ENCODE data around the gene ELOVL6.
"Not testable (repeated sequence)": the region's sequence is repeated elsewhere in the genome, so short reads cannot be mapped to it uniquely, and the experiment has no call there.

Gene ELOVL6

DNA sequence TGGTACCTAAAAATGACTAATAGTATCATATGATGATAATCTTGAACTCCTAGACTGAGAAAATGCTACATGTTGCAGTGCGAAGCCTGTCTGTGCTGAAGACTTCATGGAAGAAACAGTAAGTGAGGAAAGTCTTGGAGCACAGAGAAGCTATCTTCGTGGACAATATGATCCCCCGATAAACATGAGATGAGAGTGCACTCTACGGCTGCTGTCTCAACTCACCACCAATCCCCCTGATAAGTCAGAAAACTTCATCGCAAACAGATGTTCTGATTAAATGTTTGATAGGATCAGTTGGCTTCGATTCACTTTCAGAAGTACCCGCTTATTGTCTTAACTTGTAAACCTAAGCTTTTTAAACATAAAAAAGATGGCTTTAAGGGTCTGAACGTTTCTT is 130.2 kb downstream of the ELOVL6 start:
- DNase-seq: no peak

GRCh38 chr4:110064934-110065333 is 133.5 kb downstream of the ELOVL6 start:
- no peak for DNase-seq

DNA sequence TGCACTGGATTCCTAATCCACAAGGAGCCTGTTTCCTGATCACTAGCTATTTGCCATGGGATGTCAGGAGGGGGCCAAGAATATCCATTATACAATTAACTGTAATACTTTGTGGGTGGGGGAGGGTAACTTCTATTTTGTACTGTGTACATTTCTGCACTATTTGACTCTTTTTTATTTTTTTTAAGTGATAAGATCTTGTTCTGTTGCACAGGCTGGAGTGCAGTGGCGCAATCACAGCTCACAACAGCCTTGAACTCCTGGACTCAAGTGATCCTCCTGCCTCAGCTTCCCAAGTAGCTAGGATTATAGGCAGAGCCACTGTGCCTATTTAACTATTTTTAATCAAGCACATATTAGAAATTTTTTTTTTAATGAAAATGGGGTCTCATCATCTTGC is 134.1 kb downstream of the ELOVL6 start:
- DNase-seq: no peak

DNA sequence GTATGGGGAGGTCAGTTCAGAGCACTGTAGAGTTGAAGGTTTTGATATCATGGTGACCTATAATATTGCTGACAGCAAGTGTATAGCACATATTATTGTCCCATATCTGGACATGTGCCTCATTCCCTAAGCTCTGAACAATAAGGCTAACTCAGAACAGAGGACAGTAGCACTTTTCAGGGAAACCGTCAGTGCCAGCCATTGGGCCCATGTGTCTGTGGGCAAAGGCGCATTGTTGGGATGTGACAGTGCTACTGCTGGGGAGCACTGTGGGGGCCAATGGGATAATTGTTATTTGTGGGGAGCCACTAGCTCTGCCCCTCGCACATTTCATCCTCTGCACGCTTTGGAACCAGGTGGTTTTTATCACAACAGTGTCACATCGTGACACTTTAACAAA is 136.2 kb downstream of the ELOVL6 start:
- DNase-seq: no peak

DNA sequence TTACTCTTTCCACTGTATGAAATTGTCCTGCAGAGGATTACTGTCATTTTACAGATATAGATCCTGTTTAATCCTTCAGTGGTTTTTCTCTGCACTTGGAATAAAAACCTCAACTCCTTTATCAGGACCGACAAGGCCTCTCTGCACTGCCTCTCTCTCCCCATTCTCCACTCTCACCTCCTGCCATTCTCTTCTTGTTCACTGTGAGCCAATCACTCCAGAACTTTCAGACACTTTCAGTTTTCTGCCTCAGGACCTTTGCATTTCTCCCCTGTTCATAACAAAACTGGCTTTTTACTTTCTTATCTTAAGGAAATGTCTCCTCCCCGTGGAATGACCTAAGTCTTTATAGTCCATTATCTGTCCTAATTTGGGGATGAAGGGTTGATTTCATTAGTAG is 137.3 kb downstream of the ELOVL6 start:
- DNase-seq: no peak

DNA sequence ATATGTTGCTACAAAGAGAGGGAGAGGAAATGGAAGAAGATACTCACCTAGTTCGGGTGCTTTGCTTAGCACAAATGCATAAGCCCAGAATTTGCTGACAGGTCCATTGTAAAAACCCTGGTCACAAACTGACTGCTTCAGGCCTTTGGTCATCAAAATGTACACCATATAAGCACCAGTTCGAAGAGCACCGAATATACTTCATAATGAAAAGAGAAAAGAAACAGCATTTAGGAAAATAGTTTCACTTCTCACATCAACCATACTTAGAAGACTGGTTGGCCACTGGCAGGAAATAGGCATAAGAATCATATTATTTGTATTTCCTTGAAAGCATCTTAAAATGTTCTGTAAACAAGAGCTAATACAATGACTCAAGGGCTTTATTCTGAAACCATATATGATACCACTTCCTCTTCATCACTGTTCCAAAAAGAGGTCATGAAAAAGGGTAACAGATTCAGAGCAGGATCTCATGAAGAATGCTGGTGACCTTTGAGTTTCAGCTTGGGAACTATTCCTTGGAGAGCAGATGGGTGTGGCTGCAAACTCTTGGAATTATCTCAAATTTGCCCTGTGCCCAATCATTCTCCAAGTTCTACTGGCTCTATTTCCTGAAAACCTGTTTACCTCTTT is 138.7 kb downstream of the ELOVL6 start:
- DNase-seq: no peak

- no peak for DNase-seq
These were observed 139.7 kb downstream of the ELOVL6 start for GRCh38 chr4:110058677-110059076.

- DNase-seq: no peak
These were observed 143.2 kb downstream of the ELOVL6 start for GRCh38 chr4:110055158-110055768.

GRCh38 chr4:110049951-110050925 is 148.2 kb downstream of the ELOVL6 start:
- peak; percentile 39 for DNase-seq

GRCh38 chr4:110046588-110047049 is 151.8 kb downstream of the ELOVL6 start:
- DNase-seq: no peak

GRCh38 chr4:110042545-110043517 is 155.6 kb downstream of the ELOVL6 start:
- DNase-seq: no peak

GRCh38 chr4:110041735-110042134 is 156.7 kb downstream of the ELOVL6 start:
- DNase-seq: no peak

- DNase-seq: not testable (repeated sequence)
These were observed 159.3 kb downstream of the ELOVL6 start for GRCh38 chr4:110039164-110039563.

DNA sequence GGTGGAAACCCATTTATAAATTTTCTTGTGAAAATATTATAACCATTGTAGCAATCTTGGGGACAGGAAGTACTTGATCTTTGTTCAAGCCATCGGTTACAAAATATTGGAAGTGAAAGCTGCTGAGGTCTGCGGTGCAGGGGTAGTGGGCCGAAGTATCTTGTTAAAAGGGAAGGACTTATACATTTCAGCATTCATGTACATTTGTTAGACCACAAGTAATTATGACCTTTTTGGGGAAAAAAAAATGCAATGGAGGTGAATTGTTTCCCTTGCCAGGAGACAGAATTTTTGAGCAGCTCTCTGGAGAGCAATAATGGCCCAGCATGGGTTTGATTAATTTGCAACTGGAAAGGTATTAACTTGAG is 164.4 kb downstream of the ELOVL6 start:
- DNase-seq: no peak

DNA sequence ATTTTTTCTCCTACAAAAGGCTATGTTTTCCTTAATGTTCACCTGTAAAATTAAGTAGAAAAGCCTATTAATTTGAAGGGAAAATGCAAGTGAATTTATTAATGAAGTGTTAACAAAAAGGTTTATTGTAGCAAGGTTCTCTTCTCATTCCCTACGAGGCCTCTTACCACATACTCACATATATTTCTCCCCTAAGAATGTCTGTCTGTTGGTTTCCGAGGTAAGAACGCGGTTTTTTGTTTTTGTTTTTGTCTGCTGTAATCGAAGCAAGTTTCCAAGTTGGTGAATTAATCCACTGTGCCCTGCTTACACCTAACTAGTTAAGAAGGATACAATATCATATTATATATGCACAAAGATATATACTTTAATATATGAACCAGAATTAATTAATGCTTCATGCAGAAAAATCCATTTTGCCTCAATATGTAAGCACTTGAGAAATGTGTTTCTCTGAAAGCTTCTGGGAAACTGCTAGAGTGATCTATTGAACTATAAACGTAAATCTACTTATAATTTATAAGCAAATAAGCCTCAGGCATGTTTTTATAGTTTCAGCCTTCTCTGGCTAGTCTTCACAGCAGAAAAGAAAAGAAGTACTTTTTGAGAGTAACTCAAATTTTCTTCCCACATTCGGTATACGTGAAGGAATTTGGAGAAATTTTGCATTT is 164.9 kb downstream of the ELOVL6 start:
- DNase-seq: no peak

GRCh38 chr4:110032603-110033002 is 165.8 kb downstream of the ELOVL6 start:
- no peak for DNase-seq

GRCh38 chr4:110025718-110026117 is 172.7 kb downstream of the ELOVL6 start:
- DNase-seq: no peak

DNA sequence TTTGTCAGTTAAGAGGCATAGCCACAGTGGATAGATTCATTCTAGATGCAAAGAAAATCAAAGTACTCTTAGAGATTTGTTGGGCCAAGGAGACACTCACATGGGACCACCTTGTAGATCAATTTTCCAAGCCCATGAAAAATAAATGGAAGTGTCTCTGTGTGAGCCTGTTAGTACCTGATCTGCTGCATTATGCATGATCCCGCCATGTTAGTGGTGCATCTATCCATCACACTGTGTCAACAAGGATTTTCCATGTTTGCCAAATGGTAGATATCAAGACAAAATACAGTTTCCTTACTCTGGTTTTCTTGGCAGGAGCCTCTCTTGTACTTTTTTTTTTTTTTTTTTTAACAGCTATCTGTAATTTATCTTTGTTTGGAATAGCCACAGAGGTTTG is 173.4 kb downstream of the ELOVL6 start:
- no peak for DNase-seq

GRCh38 chr4:110022457-110022856 is 176.0 kb downstream of the ELOVL6 start:
- no peak for DNase-seq

- DNase-seq: no peak
These were observed 177.6 kb downstream of the ELOVL6 start for GRCh38 chr4:110020646-110021443.

DNA sequence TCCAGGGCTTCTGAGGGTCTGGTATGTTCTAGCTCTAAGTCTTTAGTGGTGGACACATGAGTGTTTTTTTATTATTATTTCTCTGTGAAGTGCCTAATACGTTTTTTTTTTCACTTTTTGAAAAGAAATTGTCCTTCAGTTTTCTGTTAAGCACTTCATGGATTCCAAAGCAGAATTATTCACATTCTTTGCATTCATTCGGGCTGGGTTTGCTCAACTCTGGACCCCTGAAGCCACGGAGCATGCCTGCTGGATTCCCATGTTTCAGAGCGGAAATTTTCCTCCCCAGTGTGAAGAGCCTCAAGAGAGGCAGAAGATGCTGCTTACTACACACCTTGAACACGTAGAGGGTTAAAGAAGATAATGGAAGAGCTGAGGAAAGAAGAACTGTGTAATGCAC is 178.3 kb downstream of the ELOVL6 start:
- DNase-seq: no peak

All from activated T-cell treated with anti-CD3 and anti-CD28 coated beads, Interleukin-2, amount 50 U/mL, for 1 hour (primary cell).